Calu3 (cell line): ENCODE results near the gene FBXO45. TPM values are rescaled to one million over a fixed set of nuclear protein-coding genes. Genes with fewer than 3 reads are reported as not detected.
A peak's percentile ranks its signal among the peaks of the same experiment; 100 is the strongest.
"Not testable (repeated sequence)": the region's sequence is repeated elsewhere in the genome, so short reads cannot be mapped to it uniquely, and the experiment has no call there.

ENCODE experiments used
- BruUV-seq: library from RNA; stranded (reverse); fragments of 400-500 nt; replicated peaks from 2 replicates; lab custom pipeline; 2021; lab: Mats Ljungman, UMichigan
- CTCF ChIA-PET: fragments of 300-600 bp; sonication (Branson Sonifier 250); formaldehyde crosslinking; loops from one replicate; lab custom pipeline; 2022; ENCODE audit warnings: antibody characterized with exemption; lab: Charles Lee
- DNase-seq: peaks from one replicate; pipeline ENCODE4 v3.0.0; 2022
- H3K27ac Mint-ChIP-seq: one replicate; pipeline ENCODE4 v1.8.0; 2022; ENCODE audit warnings: mixed read lengths; ENCODE audit not compliant: unreplicated experiment
- H3K27me3 Mint-ChIP-seq: one replicate; pipeline ENCODE4 v1.8.0; 2022; ENCODE audit warnings: mixed read lengths; ENCODE audit not compliant: unreplicated experiment
- H3K36me3 Mint-ChIP-seq: one replicate; pipeline ENCODE4 v1.8.0; 2022; ENCODE audit warnings: mild to moderate bottlenecking, moderate library complexity, mixed read lengths; ENCODE audit not compliant: insufficient read depth, unreplicated experiment
- H3K4me1 Mint-ChIP-seq: one replicate; pipeline ENCODE4 v1.8.0; 2022; ENCODE audit warnings: mild to moderate bottlenecking, low read depth, mixed read lengths; ENCODE audit not compliant: unreplicated experiment
- H3K4me3 Mint-ChIP-seq: one replicate; pipeline ENCODE4 v1.8.0; 2022; ENCODE audit warnings: mild to moderate bottlenecking, low read depth, moderate library complexity, mixed read lengths; ENCODE audit not compliant: unreplicated experiment
- H3K9me3 Mint-ChIP-seq: one replicate; pipeline ENCODE4 v1.8.0; 2022; ENCODE audit warnings: low read depth, mixed read lengths; ENCODE audit not compliant: unreplicated experiment
- intact Hi-C: fragments of 100-400 bp; cut with micrococcal nuclease; formaldehyde crosslinking; loops from one replicate; pipeline ENCODE4 v1.10.0; 2022; ENCODE audit not compliant: unreplicated experiment
- total RNA-seq: library from RNA; stranded (reverse); gene quantifications from 2 replicates; pipeline ENCODE4 v1.2.3, GENCODE V29; 2022
- TF ChIP-seq, protein P1 (sequence below): fragments of 200-600 bp; IDR thresholded peaks from one replicate; pipeline ENCODE4 v1.8.0; 2022; ENCODE audit warnings: antibody characterized with exemption; ENCODE audit not compliant: unreplicated experiment

The FBXO45 gene
- total RNA-seq, 1 experiment from 2014 or later = 10.8 TPM

DNA sequence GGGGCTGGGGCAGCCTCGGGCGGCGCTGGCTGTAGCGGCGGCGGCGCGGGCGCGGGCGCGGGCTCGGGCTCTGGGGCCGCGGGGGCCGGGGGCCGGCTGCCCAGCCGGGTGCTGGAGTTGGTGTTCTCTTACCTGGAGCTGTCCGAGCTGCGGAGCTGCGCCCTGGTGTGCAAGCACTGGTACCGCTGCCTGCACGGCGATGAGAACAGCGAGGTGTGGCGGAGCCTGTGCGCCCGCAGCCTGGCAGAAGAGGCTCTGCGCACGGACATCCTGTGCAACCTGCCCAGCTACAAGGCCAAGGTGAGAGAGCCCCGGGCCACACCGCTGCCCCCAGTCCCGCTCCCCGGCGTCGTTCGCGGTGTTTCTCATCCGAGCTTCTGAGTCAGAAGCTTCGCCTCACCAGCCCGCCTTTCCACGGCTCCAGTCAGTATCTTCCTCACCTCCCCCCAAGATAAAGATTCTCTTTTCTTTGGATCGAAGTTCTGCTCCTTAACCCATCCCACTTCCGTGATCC is 600 bp downstream of the FBXO45 start:
- TF ChIP-seq, protein P1, sequence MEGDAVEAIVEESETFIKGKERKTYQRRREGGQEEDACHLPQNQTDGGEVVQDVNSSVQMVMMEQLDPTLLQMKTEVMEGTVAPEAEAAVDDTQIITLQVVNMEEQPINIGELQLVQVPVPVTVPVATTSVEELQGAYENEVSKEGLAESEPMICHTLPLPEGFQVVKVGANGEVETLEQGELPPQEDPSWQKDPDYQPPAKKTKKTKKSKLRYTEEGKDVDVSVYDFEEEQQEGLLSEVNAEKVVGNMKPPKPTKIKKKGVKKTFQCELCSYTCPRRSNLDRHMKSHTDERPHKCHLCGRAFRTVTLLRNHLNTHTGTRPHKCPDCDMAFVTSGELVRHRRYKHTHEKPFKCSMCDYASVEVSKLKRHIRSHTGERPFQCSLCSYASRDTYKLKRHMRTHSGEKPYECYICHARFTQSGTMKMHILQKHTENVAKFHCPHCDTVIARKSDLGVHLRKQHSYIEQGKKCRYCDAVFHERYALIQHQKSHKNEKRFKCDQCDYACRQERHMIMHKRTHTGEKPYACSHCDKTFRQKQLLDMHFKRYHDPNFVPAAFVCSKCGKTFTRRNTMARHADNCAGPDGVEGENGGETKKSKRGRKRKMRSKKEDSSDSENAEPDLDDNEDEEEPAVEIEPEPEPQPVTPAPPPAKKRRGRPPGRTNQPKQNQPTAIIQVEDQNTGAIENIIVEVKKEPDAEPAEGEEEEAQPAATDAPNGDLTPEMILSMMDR = no peak
- Mint-ChIP-seq H3K4me1 (peaks cover 14% of the 10 kb centered on the region), H3K4me3 (peak overlapping the region; percentile 77), H3K27me3 (no peaks in the 10 kb centered on the region), H3K27ac (peak overlapping the region; percentile 71), H3K9me3 (no peaks in the 10 kb centered on the region), H3K36me3 (peaks cover 34% of the 10 kb centered on the region)
- DNase-seq = peak; percentile 54
- BruUV-seq = no TSS peak
- intact Hi-C loops = no loop called here
- CTCF ChIA-PET = interaction anchor here (1.3 to 1.6 kb wide), 2 partner anchors 40 to 373 kb away, joined by 4 read pairs; partner anchors contain the start of gene NCBP2

DNA sequence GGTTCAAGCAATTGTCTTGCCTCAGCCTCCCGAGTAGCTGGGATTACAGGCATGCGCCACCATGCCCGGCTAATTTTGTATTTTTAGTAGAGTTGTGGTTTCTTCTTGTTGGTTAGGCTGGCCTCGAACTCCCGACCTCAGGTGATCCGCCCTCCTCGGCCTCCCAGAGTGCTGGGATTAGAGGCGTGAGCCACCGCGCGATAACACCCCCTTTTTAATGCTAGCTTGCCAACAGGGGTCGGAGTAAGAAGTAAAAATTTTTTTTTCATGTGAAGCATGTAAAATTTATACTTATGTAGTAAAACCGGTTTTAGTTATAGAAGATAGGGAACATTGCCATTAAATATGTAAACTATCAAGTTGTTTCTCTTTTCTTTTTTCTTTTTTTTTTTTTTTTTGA is 1.9 kb downstream of the FBXO45 start:
- CTCF ChIA-PET = not testable (repeated sequence)

DNA sequence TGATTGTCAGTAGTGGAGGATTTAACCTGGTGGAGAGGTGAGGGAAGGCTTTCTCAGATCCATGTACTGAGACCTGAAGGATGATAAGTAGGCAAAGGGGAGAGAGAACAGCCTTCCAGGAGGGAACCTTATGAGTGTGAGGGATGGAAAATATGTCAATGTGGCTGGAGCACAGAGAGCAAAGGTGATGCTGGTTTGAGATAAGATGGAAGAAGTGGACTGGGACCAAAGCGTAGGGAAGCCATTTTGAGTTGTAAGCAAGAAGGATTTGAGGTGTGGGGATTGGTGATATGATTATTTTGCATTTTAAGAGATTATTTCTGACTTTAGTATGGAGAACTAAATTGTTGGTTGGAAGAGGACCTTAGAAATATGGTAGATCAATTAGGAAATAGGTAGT is 3.9 kb downstream of the FBXO45 start:
- Mint-ChIP-seq H3K9me3 (no peaks in the 10 kb centered on the region), H3K4me1 (peaks cover 7% of the 10 kb centered on the region), H3K27ac (no peak overlapping the region), H3K27me3 (no peaks in the 10 kb centered on the region), H3K36me3 (peaks cover 29% of the 10 kb centered on the region), H3K4me3 (no peak overlapping the region)
- DNase-seq = no peak
- intact Hi-C loops = no loop called here
- no TSS peak for BruUV-seq
- TF ChIP-seq, protein P1 = no peak
- CTCF ChIA-PET = interaction anchor here (0.5 kb wide), 1 partner anchor 11 kb away, joined by 3 read pairs; no protein-coding TSS in a partner anchor

More for the DNA sequence above, 1.9 kb downstream of the FBXO45 start:
- Mint-ChIP-seq H3K4me1 (peaks cover 14% of the 10 kb centered on the region), H3K36me3 (peaks cover 34% of the 10 kb centered on the region), H3K4me3 (peak overlapping the region; percentile 77)
- intact Hi-C loops, BruUV-seq, H3K27ac Mint-ChIP-seq, DNase-seq, H3K9me3 Mint-ChIP-seq, H3K27me3 Mint-ChIP-seq: not testable (repeated sequence)

DNA sequence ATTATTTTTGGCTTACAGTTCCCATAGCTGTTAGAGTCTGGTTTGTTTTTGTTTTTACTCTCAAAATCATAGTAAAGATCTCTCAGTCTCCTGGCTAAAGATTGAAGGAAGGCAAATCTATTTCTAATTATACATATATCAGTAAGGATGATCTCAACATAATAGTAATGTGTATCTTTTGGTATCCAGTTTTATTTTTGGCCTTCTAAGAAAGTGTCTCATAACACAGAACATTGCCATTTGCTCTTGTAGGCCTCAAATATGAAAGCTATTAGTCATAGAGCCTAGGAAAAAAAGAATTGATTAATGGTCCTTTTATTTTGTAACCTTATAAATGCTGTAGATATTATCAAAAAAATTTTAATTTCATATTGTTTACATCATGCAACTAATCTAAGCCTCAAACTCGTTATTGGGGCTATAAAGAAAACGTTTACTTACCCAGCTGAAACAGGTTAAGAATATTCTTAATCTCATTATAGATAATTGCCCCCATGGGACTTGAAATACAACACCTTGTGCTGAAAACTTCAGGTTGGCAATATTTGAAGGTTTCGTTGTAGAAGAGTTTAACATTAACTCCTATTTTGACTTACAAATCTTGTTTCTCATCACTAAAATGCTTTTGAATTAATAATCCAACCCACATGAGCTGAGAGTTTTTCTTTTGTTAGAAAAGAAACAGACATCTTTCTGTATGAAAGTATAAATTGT is 16.7 kb downstream of the FBXO45 start:
- CTCF ChIA-PET = interaction anchor here (0.5 kb wide), 1 partner anchor 92 kb away, joined by 3 read pairs; no protein-coding TSS in a partner anchor
- intact Hi-C loops = no loop called here
- H3K4me3 Mint-ChIP-seq = no peak overlapping the region
- no peaks in the 10 kb centered on the region for H3K9me3 Mint-ChIP-seq
- TF ChIP-seq, protein P1 = no peak
- no peak for DNase-seq
- H3K36me3 Mint-ChIP-seq = peaks cover 3% of the 10 kb centered on the region
- H3K4me1 Mint-ChIP-seq = no peaks in the 10 kb centered on the region
- no peaks in the 10 kb centered on the region for H3K27me3 Mint-ChIP-seq
- no peak overlapping the region for H3K27ac Mint-ChIP-seq
- no TSS peak for BruUV-seq
